NB4 (cell line): ENCODE measurements around the gene GRIN3B.
"Not testable (repeated sequence)": the region's sequence is repeated elsewhere in the genome, so short reads cannot be mapped to it uniquely, and the experiment has no call there.

Experiments
- DNase-seq: peaks from one replicate; pipeline ENCODE4 v3.0.0; 2010; ENCODE audit warnings: low read depth
- H3K4me3 ChIP-seq: one replicate; pipeline ENCODE4 v1.5.1; 2011; ENCODE audit warnings: mild to moderate bottlenecking, low read depth, low read length, moderate library complexity
- MYC ChIP-seq: IDR thresholded peaks from 2 replicates; pipeline ENCODE4 v1.6.1; 2011; ENCODE audit warnings: low read depth, low read length
- POLR2A ChIP-seq: IDR thresholded peaks from 2 replicates; pipeline ENCODE4 v1.6.1; 2011; ENCODE audit warnings: mild to moderate bottlenecking; ENCODE audit not compliant: insufficient read length; ENCODE audit errors: extremely low read depth
- TF ChIP-seq, protein P1 (sequence below): IDR thresholded peaks from 2 replicates; pipeline ENCODE4 v1.6.1; 2011; ENCODE audit warnings: low read depth, low read length
- TF ChIP-seq, protein P2 (sequence below): IDR thresholded peaks from one replicate; pipeline ENCODE4 v1.5.1; 2012; ENCODE audit warnings: low read depth, low read length

The GRIN3B gene

DNA sequence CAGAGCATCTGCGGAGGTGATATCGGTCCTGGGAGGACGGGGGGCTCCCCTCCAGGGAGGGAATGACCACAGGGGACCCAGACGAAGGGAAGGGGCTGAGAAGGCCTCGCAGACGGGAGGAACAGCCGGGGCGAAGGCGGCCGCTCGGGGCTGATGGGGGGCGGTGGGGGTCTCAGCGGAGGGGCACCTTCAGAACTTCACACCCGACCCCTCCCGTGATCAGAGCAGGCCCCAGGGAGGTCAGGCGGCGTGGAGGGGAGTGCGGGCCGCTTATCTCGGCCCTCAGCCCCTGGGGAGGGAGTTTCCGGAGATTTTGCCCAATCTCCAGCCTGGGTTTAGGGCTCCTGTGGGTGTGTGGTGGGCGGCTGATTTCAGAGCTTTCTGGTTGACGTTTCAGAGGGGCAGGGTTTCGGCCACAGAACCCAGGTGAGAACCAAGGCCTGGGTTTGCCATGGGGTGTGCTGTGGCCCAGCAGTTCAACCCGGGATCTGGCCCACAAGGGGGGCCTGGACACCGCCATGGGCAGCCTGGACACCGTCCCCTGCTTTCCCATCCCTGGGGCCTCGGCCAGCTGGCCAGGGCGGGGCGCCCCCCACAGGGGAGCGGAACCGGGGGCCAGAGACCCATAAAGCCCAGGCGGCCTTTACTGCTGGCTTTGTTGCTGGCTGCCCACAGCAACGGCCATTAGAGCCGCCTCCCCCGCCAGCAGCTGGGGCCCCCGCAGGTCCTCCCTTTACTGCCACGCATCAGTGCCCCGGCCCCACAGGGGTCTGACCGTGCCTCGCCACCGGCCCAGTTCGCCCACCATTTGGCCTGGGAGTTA, 45.3 kb upstream of the GRIN3B start:
- peak; percentile 33 for DNase-seq
- TF ChIP-seq MYC (no peak), POLR2A (no peak)
- TF ChIP-seq, protein P1, sequence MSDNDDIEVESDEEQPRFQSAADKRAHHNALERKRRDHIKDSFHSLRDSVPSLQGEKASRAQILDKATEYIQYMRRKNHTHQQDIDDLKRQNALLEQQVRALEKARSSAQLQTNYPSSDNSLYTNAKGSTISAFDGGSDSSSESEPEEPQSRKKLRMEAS: no peak
- TF ChIP-seq, protein P2, sequence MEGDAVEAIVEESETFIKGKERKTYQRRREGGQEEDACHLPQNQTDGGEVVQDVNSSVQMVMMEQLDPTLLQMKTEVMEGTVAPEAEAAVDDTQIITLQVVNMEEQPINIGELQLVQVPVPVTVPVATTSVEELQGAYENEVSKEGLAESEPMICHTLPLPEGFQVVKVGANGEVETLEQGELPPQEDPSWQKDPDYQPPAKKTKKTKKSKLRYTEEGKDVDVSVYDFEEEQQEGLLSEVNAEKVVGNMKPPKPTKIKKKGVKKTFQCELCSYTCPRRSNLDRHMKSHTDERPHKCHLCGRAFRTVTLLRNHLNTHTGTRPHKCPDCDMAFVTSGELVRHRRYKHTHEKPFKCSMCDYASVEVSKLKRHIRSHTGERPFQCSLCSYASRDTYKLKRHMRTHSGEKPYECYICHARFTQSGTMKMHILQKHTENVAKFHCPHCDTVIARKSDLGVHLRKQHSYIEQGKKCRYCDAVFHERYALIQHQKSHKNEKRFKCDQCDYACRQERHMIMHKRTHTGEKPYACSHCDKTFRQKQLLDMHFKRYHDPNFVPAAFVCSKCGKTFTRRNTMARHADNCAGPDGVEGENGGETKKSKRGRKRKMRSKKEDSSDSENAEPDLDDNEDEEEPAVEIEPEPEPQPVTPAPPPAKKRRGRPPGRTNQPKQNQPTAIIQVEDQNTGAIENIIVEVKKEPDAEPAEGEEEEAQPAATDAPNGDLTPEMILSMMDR: no peak
- no peak overlapping the region for H3K4me3 ChIP-seq

DNA sequence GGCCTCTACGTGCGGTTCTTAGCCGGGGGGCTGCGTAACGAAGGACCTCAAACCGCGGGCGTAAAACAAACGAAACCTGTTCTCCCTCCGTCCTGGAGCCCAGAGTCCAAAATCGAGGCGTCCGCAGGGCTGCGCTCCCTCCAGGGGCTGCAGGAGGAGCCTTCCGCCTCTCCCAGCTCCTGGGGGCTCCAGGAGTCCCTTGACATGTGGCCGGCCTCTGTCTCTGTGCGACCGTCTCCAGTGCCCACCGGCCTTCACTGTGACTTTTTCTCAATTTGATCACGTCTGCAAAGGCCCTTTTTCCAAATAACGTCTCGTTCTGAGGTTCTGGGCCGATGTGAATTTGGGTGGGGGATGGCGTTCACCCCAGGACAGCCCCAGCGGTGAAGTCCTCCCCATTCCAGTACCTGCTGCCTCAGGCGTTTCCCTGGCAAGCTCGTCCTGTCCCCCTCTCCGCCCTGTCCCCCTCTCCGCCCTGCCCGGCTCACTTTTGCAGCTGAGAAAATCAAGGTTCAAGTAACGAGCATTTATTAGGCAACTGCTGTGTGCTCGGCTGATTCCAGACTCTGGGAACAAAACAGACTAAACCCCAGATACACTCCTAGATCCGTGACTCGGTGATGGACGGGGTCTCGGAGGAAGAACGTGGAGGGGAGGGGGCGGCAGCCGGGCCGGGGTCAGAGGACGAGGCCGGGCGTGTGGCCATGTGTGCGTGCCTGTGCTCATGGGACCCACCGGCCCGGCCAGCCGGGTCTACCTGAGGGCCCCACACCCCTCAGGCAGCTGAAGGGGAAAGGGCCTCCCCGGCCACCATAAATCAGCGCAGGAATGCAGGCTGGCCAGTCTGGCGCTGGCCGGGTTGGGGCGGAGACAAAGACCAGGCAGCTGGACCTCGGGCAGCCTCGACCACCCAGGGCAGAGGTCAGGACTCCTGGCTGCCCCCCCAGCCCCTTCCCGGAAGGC, 44.1 kb upstream of the GRIN3B start:
- TF ChIP-seq POLR2A (no peak), MYC (no peak)
- TF ChIP-seq, protein P2: no peak
- TF ChIP-seq, protein P1: no peak
- no peak for DNase-seq
- H3K4me3 ChIP-seq: no peak overlapping the region

DNA sequence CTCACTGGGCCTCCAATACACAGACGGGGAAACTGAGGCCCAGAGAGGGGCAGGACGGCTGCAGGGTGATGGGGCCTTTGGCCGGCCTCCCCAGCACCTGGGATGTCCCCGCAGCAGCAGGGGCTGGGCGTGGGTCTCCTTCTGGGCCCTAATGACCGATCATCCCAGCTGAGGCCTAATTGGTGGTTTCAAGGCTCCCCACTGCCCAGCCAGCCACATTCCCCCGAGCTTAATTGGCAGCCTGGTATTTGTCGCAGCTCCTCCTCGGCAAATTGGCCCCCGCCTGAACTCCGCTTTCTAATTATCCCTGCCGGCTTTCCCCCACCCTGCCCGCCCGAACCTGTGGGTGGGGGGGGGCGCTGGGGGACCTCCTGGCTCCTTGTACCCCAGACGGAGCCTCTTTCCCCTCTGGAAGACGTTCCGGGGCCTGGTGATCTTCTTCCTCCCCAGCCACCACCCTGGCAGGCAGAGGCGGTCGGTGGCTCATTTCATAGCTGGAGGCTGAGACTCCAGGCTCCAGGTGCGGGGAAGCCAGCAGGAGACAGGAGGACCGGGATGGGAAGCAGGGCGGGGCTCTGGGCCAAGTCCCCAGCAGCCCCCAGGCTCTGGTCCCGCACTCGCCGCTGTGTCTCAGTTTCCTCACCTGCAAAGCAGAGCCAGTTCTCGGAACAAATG, 43.3 kb upstream of the GRIN3B start:
- H3K4me3 ChIP-seq: no peak overlapping the region

DNA sequence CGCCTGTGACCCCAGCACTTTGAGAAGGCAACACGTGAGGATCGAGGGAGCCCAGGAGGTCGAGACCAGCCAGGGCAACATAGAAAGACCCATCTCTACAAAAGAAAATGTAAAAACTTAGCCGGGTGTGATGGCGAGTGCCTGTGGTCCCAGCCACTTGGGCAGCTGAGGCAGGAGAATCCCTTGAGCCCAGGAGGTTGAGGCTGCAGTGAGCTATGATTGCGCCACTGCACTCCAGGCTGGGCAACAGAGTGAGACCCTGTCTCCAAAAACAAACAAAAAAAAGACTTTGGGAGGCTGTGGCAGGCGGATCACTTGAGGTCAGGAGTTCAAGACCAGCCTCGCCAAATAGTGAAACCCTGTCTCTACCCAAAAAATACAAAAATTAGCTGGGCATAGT, 42.6 kb upstream of the GRIN3B start:
- DNase-seq, H3K4me3 ChIP-seq: not testable (repeated sequence)

More for the DNA sequence above, 43.3 kb upstream of the GRIN3B start:
- DNase-seq: no peak
- TF ChIP-seq, protein P2: no peak
- TF ChIP-seq MYC (no peak), POLR2A (no peak)
- TF ChIP-seq, protein P1: no peak

DNA sequence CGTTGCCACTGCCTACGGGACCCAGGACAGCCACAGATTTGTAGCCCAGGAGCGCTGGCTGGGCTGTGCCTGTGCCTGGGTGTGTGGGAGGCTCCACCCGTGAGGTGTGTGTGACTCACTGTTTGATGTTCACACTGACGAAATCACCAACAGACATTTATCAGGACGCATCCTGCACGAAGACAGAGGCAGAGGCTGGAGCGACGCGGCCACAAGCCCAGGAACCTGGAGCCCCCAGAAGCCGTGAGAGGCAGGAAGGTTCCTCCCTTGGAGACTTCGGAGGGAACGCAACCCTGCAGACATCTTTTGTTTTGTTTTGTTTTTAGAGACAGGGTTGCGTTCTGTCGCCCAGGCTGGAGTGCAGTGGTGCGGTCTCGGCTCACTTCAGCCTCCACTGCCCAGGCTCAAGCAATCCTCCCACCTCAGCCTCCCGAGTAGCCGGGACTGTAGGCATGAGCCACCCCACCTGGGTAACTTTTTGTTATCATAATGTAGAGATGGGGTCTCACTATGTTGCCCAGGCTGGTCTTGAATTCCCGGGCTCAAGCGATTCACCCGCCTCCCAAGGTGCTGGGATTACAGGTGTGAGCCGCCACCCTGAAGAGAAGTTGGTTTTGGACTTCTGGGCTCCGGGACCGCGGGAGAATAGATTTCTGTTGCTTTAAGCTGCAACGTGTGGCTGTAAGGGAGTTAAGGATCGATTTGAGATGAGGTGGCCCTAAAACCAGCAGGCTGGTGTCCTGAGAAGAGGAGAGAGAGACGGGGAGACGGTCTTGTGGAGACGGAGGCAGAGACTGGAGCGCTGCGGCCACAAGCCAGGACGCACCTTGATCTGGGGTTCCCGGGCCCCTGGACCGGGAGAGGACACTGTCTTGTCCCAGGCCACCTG, 41.0 kb upstream of the GRIN3B start:
- DNase-seq: peak; percentile 88
- no peak for TF ChIP-seq POLR2A
- no peak for TF ChIP-seq MYC
- TF ChIP-seq, protein P2: no peak
- TF ChIP-seq, protein P1: no peak
- H3K4me3 ChIP-seq: no peak overlapping the region
